GM23338 (cell line): Measurements from ENCODE around the gene PEX10.

Source experiments
- CTCF ChIP-seq, 2 experiments: fragments of 200-600 bp in 1 of 2; sonication (generic) in 1 of 2; conservative IDR thresholded peaks; 2 replicates each; pipeline versions ENCODE4 v1.5.1 to v1.6.1; 2016 to 2017; ENCODE audit warnings: antibody characterized with exemption in 2 of 2, low read depth in 2 of 2, mild to moderate bottlenecking in 2 of 2, moderate library complexity in 1 of 2
- EZH2 ChIP-seq: fragments of 200-600 bp; sonication (generic); IDR thresholded peaks from one replicate; pipeline ENCODE4 v1.8.0; 2017; ENCODE audit warnings: antibody characterized with exemption, mild to moderate bottlenecking, low read depth; ENCODE audit not compliant: unreplicated experiment

- TF ChIP-seq EZH2 (no peak), CTCF (conservative IDR thresholded peaks at IDR 0.05; ENCODE audit: low read depth in 2 of 2) (peak in 1 of 2 experiments; percentile 72; a peak in 2 of 4 replicates)
These were observed 31.1 kb upstream of the PEX10 start for GRCh38 chr1:2443277-2444137.
